Thyroid gland (tissue), 4 donors: Measurements from ENCODE around the gene MANEAL. TPM values are rescaled to one million over a fixed set of nuclear protein-coding genes. Genes with fewer than 3 reads are reported as not detected.

ENCODE experiments used
- DNase-seq, 2 donors: peaks; one replicate each; pipeline ENCODE4 v3.0.0-alpha.2; 2019
- H3K27ac ChIP-seq, 3 donors: fragments of 200-600 bp; sonication (generic); 1 replicate in 2 of 3; 2 replicates in 1 of 3; pipeline ENCODE4 v1.5.1; 2016 to 2019; ENCODE audit warnings: mild to moderate bottlenecking in 1 of 3, moderate library complexity in 1 of 3
- H3K27me3 ChIP-seq: fragments of 200-600 bp; sonication (generic); one replicate; pipeline ENCODE4 v1.5.1; 2019
- H3K36me3 ChIP-seq, 2 donors: fragments of 200-600 bp; sonication (generic); one replicate each; pipeline ENCODE4 v1.5.1; 2016 to 2019
- H3K4me1 ChIP-seq, 2 donors: fragments of 200-600 bp; sonication (generic); one replicate each; pipeline ENCODE4 v1.5.1; 2017 to 2019
- H3K4me3 ChIP-seq, 3 donors: fragments of 200-600 bp; sonication (generic); replicated peaks in 1 of 3; 1 replicate in 2 of 3; 2 replicates in 1 of 3; pipeline ENCODE4 v1.5.1; 2016; ENCODE audit warnings: mild to moderate bottlenecking in 1 of 3
- H3K9me3 ChIP-seq: fragments of 200-600 bp; sonication (generic); one replicate; pipeline ENCODE4 v1.5.1; 2017
- POLR2A ChIP-seq, 2 donors: fragments of 450-650 bp; IDR thresholded peaks; one replicate each; pipeline ENCODE4 v1.6.1; 2017; ENCODE audit warnings: antibody characterized with exemption in 2 of 2, mild to moderate bottlenecking in 2 of 2, moderate library complexity in 1 of 2
- WGBS, 2 donors: methylation state at CpG; one replicate each; pipeline ENCODE4 v1.1.5; 2017; 5-methylcytosine and 5-hydroxymethylcytosine counted together
- intact Hi-C: fragments of 100-400 bp; cut with DNase I; formaldehyde crosslinking; loops from one replicate; pipeline ENCODE4 v1.15.1; 2023
- total RNA-seq, 4 donors: library from RNA; depleted of rRNA; stranded (reverse); fragments of >200 nt; gene quantifications; one replicate each; pipeline ENCODE4 v1.2.3, GENCODE V29; 2016
- TF ChIP-seq, protein P1 (sequence below), 6 experiments: fragments of 200-600 bp in 3 of 6; fragments of 450-650 bp in 3 of 6; sonication (generic) in 3 of 6; IDR thresholded peaks; one replicate each; pipeline ENCODE4 v1.5.1; 2016 to 2019; ENCODE audit warnings: antibody characterized with exemption in 6 of 6, mild to moderate bottlenecking in 2 of 6, inconsistent platforms in 1 of 6, moderate library complexity in 1 of 6

MANEAL gene
- total RNA-seq, 4 donors from 2014 or later: 2.6 to 4.3 (median 3.5) TPM

DNA sequence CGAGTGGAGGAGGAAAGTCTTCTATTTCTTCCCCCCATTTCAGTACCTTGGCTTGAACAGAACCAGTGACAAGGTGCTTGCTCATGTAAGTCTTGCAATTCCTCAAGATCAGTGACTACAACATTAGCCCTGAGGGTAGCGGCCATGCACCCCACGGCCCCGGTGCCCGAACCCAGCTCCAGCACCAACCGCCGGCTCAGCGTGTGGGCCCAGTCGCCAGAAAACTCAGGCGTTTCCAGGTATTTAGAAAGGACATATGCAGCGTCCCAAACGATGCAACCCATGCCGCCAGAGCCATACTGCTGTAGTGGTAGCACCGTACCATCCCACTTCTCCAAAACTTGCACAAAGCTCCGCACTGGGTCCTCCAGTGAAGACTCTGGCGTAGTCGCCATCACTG, 11.2 kb upstream of the MANEAL start:
- H3K4me1 ChIP-seq: no peaks in the 10 kb centered on the region
- intact Hi-C loops: no loop called here
- H3K4me3 ChIP-seq: no peak overlapping the region
- H3K36me3 ChIP-seq: no peaks in the 10 kb centered on the region
- TF ChIP-seq POLR2A (IDR thresholded peaks at IDR 0.05): no peak
- TF ChIP-seq, protein P1, sequence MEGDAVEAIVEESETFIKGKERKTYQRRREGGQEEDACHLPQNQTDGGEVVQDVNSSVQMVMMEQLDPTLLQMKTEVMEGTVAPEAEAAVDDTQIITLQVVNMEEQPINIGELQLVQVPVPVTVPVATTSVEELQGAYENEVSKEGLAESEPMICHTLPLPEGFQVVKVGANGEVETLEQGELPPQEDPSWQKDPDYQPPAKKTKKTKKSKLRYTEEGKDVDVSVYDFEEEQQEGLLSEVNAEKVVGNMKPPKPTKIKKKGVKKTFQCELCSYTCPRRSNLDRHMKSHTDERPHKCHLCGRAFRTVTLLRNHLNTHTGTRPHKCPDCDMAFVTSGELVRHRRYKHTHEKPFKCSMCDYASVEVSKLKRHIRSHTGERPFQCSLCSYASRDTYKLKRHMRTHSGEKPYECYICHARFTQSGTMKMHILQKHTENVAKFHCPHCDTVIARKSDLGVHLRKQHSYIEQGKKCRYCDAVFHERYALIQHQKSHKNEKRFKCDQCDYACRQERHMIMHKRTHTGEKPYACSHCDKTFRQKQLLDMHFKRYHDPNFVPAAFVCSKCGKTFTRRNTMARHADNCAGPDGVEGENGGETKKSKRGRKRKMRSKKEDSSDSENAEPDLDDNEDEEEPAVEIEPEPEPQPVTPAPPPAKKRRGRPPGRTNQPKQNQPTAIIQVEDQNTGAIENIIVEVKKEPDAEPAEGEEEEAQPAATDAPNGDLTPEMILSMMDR (IDR thresholded peaks at IDR 0.05): no peak
- no peak for DNase-seq
- 79 to 81% methylated on average over 16 to 17 of the region's 17 CpGs for WGBS, 2 donors
- H3K27ac ChIP-seq: no peak overlapping the region
- no peaks in the 10 kb centered on the region for H3K27me3 ChIP-seq
- H3K9me3 ChIP-seq: no peaks in the 10 kb centered on the region

DNA sequence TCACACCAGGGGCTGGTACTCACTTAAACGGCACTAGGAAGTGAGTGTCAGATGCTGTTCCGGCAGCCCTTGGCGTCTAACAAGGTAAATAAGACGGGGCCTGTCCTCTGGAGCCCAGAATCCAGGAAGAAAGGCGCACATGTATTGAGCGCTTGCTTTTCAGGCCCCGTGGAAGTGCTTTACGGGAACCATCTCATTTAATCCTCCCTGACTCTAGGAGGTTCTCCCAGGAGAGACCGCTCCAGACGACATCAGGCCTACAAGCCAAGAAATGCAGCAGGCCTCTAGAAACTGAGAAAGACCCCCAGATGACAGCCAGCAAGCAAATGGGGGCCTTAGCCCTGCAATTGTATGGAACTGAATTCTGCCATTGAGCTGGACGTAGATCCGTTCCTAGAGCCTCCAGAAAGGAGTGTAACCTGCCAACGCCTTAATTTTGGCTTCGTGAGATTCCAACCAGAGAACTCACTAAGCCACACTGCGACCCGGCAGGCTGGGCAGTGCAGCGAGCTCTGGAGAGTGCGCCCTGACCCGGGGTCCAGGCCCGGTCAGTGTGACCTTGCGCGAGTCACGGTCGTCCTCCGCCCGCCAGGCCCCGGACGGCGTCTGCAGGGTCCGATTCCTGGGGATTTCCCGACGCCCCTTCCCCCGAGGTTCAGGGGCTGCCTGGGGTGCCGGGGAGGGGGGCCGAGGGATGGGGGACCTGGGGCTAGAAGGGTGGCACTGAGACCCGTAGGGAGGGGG, 532 bp upstream of the MANEAL start:
- Histone ChIP-seq H3K4me1 (peaks cover 11 to 18% of the 10 kb centered on the region in 2 donors), H3K27ac (no peak overlapping the region), H3K9me3 (no peaks in the 10 kb centered on the region), H3K36me3 (no peaks in the 10 kb centered on the region), H3K27me3 (no peaks in the 10 kb centered on the region), H3K4me3 (peak overlapping the region in 1 of 3 donors; percentile 46)
- DNase-seq: no peak
- 39 to 48% methylated on average over 18 to 22 of the region's 36 CpGs for WGBS, 2 donors
- intact Hi-C loops: no loop called here
- TF ChIP-seq POLR2A (IDR thresholded peaks at IDR 0.05): no peak
- TF ChIP-seq, protein P1 (IDR thresholded peaks at IDR 0.05): no peak

DNA sequence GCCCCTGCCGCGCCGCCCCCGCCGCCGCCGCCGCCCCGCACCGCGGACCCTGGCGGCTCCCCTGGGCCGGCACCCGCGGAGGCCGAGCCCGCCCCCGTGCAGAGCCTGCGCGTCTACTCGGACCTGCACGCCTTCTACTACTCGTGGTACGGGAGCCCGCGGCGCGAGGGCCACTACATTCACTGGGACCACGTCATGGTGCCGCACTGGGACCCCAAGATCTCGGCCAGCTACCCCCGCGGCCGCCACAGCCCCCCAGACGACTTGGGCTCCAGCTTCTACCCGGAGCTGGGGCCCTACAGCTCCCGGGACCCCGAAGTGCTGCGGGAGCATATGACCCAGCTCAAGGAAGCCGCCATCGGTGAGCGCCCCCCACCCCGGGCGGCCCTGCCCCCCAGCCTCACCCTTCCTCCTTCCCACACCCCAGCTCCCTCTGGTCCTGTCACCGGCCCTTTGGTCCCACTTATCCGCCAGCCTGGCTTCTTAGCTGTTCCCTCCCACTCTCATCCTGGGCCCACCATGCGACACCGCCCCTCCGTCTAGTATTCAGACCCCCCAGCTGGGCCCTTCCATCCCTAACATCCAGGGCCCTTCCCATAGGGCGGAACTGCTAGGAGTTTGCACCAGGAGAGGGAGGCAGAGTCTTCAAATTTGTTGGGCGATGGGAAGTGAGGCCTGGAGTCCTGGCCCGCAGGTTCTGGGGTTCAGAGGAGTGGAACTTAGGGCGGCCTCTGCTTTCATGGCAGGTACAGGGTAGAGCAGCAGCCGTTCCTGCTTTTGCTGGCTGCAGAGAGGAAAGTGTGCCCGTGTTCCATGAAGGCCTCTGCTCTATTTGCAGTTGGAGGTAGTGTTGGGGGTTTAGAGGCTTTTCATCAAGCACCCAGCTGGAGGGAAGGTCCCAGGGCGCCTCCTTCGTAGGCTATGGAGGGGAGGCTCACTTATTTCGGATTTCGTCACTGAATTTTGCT, 1.0 kb downstream of the MANEAL start:
- 26 to 35% methylated on average over 16 to 18 of the region's 59 CpGs for WGBS, 2 donors
- no peaks in the 10 kb centered on the region for H3K27me3 ChIP-seq
- no peaks in the 10 kb centered on the region for H3K36me3 ChIP-seq
- H3K27ac ChIP-seq: no peak overlapping the region
- peak overlapping the region in 1 of 3 donors; percentile 46 for H3K4me3 ChIP-seq
- TF ChIP-seq POLR2A (IDR thresholded peaks at IDR 0.05): no peak
- TF ChIP-seq, protein P1 (IDR thresholded peaks at IDR 0.05): no peak
- intact Hi-C loops: no loop called here
- no peak for DNase-seq
- no peaks in the 10 kb centered on the region for H3K9me3 ChIP-seq
- peaks cover 11 to 18% of the 10 kb centered on the region in 2 donors for H3K4me1 ChIP-seq

DNA sequence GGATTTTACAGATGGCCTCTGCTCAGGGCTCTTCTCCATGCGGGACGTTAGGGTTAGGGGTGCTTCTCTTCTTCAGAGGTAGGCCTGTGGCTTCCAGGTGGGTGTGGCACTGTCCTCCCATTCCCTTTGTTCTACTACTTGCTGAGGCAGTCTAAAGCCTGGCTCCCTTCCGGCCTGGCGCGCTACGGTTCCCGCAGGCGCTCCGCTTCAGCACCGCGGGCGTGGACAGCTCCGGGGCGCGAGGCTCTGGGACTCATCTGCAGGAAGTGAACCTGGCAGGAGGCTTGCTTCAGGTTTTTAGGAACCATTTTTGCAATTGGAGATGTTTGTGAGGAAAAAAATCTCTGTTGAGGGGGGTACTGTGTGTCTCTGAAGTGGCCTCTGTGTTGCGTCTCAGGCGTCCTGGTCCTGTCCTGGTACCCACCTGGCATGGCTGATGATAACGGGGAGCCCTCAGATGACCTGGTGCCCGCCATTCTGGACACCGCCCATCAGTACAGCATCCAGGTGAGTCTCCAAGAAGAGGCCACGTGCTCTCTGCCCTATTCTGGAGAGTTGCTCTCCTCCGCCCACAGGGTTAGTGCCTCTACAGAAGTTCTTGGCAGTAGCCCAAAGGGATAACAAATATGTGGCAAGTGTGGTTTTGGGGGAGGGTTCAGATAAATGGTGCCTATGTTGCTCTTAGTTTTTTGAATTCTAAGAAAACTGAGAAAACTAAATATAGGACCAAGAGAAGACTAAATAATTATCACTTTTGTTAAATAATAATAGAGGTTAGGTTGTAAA, 1.9 kb downstream of the MANEAL start:
- Histone ChIP-seq H3K9me3 (no peaks in the 10 kb centered on the region), H3K4me3 (no peak overlapping the region)

More for the DNA sequence above, 1.9 kb downstream of the MANEAL start:
- TF ChIP-seq, protein P1 (IDR thresholded peaks at IDR 0.05): no peak
- no peak for TF ChIP-seq POLR2A (IDR thresholded peaks at IDR 0.05)
- Histone ChIP-seq H3K4me1 (peaks cover 11 to 18% of the 10 kb centered on the region in 2 donors), H3K36me3 (no peaks in the 10 kb centered on the region), H3K27me3 (no peaks in the 10 kb centered on the region), H3K27ac (no peak overlapping the region)
- 25 to 31% methylated on average over 22 of the region's 22 CpGs for WGBS, 2 donors
- DNase-seq: peak; percentile 46 to 55
- intact Hi-C loops: no loop called here
